ENCODE measurements around the gene SERPINA1. TPM values are rescaled to one million over a fixed set of nuclear protein-coding genes. Genes with fewer than 3 reads are reported as not detected.

SERPINA1 gene
- polyA plus RNA-seq, 2 of the 4 experiments (the other 2 are of a cell fraction): 0.34 to 2.2 TPM

DNA sequence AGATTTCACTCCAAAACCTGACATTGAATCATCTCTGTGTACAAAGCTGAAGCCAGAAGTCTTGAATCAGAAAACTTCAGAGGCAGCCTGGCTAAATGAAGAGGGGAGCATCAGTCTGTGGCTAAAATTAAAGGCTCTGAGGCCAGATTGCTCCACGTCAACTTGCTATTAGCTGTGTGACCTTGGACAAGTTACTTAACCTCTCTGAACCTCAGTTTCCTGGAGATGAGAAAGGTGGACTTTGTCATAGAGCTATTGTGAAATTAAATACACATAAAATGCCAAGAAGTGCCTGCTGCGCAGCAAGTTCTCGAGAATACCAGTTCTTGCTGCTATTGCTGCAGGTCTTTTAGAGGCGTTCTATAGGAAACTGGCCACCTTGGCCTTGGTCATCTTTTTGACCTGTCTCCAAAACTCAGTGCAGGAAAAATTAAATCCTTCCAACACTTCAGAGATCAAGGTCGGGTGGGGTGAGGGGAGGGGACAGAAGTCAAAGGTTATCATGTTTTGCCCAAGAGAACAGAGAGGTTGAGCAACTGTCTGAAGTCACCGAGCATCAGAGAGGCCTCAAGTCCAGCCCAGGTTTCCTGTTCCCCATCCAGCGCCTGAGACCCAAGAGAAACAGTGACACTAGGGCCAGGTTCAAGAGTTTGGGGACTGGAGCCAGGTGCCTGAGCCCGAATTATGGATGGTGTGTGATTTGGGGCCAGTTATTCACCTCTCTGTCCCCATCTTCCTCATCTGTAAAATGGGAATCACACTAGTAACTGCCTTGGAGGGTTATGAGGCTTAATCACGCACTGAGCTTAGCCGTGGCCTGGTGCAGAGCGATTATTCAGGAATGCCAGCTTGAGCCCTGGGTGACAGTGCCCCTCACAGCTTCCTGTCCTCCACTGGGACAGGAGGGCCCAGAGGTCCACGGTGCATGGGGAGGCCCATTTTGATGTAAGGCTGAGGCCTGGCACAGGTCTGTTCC lies 1.1 kb downstream of the SERPINA1 start:
- no peak overlapping the region for H3K4me2 ChIP-seq
- H3K27ac ChIP-seq: no peak overlapping the region
- ChIA-PET CTCF (no interaction called here), POLR2A (no interaction called here)
- ATAC-seq (no peak), FAIRE-seq (no peak), DNase-seq (ENCODE audit: low read depth in 1 of 2, low spot score in 1 of 2) (no peak)
- TF ChIP-seq RARB (CRISPR knock-in tag; IDR thresholded peaks at IDR 0.05): no peak
- TF ChIP-seq JUN (IDR thresholded peaks at IDR 0.05): no peak
- peak; percentile 32 for TF ChIP-seq ZFP36 (IDR thresholded peaks at IDR 0.05; ENCODE audit: borderline replicate concordance, partially characterized antibody)
- TF ChIP-seq KDM1A (IDR thresholded peaks at IDR 0.05; ENCODE audit: low read depth): peak; percentile 66; the same call in 1 of the 2 replicates
- H3K9me3 ChIP-seq: no peaks in the 10 kb centered on the region
- H3K4me3 ChIP-seq: no peak overlapping the region
- WGBS (ENCODE audit: missing lambda C conversion rate): 50% methylated on average over 8 of the region's 12 CpGs
- 0 out of 3 replicates have a peak, but pooled peaks cover 5% of the 10 kb centered on the region for H3K4me1 ChIP-seq

DNA sequence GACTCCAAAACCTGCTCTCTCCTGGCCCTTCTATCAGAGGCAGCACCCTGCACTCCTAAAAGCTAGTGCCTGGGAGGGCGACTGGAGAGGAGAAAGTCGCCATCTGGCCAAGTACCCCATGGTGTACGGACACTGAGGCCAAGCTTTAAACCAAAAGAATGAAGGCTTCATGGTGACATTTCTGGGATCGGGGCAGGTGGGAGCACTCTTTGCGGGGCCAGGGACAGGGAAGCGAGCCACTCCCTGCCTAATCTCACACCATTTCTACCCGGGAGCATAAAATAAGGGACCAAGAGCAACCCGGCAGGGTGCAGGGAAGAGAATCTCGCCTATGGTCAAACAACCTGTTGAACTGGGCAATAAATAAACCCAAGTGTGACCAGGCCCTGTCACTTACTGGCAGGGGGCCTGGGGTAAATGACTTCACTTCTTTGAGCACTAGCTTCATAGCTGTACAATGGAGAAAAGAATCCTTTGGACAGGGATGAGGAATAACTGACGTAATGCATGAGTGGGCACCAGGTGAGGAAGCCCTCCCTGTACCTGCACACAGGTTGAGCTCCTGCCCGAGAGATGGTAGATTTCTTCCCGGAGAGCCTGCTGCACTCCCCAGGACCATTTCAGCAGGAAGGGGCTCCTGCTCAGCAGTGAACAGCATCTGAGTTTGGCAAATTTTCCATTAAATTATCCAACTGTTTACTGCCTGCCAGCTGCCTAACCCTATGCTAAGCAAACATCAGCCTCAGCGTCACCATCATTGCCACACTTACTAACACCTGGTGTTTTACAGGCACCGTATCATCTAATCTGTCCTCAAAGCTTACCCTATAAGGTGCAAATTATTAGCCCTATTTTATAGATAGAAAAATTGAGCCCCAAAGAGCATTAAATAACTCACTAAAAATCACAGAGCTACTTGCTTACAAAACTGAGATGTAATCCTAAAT lies 2.0 kb downstream of the SERPINA1 start:
- 72% methylated on average over 14 of the region's 14 CpGs for WGBS (ENCODE audit: missing lambda C conversion rate)
- ChIA-PET CTCF (interaction anchor here (1.3 to 1.4 kb wide), 2 partner anchors 31 to 100 kb away, joined by 3 to 4 read pairs; no protein-coding TSS in a partner anchor), POLR2A (no interaction called here)
- FAIRE-seq (no peak), DNase-seq (ENCODE audit: low read depth in 1 of 2, low spot score in 1 of 2) (no peak), ATAC-seq (no peak)
- H3K4me2 ChIP-seq: no peak overlapping the region
- TF ChIP-seq CEBPB (IDR thresholded peaks at IDR 0.05) (no peak), KDM5A (IDR thresholded peaks at IDR 0.05) (no peak), MAFK (IDR thresholded peaks at IDR 0.05; ENCODE audit: partially characterized antibody) (no peak), MAZ (IDR thresholded peaks at IDR 0.05; ENCODE audit: borderline replicate concordance, low read depth, low read length) (no peak)
- no peak overlapping the region for H3K27ac ChIP-seq
- H3K4me3 ChIP-seq: no peak overlapping the region
- 0 out of 3 replicates have a peak, but pooled peaks cover 5% of the 10 kb centered on the region for H3K4me1 ChIP-seq
- H3K9me3 ChIP-seq: no peaks in the 10 kb centered on the region

DNA sequence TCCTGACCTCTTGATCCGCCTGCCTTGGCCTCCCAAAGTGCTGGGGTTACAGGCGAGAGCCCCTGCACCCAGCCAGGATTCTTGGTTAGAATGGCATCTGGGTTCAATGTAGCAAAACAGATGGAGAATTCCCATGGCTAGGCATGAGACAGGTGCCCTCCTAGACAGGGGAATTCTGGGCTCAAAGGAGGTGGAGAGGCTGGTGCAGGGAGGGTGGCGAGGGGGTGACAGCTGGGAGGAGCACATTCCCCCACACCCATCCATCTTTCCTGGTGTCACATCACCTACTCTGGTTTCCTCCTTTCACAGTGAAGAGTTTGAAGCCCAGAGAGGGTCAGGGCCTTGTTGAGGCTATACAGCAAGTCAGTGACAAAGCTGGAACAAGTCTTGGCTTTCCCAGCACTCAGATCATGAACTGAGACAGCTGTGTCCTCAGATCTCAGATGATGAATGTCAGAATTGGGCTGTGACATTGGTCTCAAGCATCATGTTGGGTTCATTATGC lies 2.8 kb downstream of the SERPINA1 start:
- no peak for DNase-seq (ENCODE audit: low read depth in 1 of 2, low spot score in 1 of 2)

More for the DNA sequence above, 2.8 kb downstream of the SERPINA1 start:
- TF ChIP-seq BHLHE40 (IDR thresholded peaks at IDR 0.05; ENCODE audit: low read depth, low read length): no peak
- TF ChIP-seq RCOR1 (IDR thresholded peaks at IDR 0.05; ENCODE audit: low read depth, low read length): no peak
- TF ChIP-seq KDM5A (IDR thresholded peaks at IDR 0.05): no peak
- no peak for TF ChIP-seq JUN (IDR thresholded peaks at IDR 0.05)
- TF ChIP-seq, protein P1, sequence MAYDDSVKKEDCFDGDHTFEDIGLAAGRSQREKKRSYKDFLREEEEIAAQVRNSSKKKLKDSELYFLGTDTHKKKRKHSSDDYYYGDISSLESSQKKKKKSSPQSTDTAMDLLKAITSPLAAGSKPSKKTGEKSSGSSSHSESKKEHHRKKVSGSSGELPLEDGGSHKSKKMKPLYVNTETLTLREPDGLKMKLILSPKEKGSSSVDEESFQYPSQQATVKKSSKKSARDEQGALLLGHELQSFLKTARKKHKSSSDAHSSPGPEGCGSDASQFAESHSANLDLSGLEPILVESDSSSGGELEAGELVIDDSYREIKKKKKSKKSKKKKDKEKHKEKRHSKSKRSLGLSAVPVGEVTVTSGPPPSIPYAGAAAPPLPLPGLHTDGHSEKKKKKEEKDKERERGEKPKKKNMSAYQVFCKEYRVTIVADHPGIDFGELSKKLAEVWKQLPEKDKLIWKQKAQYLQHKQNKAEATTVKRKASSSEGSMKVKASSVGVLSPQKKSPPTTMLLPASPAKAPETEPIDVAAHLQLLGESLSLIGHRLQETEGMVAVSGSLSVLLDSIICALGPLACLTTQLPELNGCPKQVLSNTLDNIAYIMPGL (CRISPR knock-in tag; IDR thresholded peaks at IDR 0.05; ENCODE audit: borderline replicate concordance): no peak
- no peak for TF ChIP-seq TFCP2L1 (CRISPR knock-in tag; IDR thresholded peaks at IDR 0.05)
- no peak for TF ChIP-seq SREBF2 (IDR thresholded peaks at IDR 0.05)
- no peak for TF ChIP-seq CBX2 (IDR thresholded peaks at IDR 0.05; ENCODE audit: borderline replicate concordance, low read depth)
- TF ChIP-seq, protein P2, sequence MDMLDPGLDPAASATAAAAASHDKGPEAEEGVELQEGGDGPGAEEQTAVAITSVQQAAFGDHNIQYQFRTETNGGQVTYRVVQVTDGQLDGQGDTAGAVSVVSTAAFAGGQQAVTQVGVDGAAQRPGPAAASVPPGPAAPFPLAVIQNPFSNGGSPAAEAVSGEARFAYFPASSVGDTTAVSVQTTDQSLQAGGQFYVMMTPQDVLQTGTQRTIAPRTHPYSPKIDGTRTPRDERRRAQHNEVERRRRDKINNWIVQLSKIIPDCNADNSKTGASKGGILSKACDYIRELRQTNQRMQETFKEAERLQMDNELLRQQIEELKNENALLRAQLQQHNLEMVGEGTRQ (IDR thresholded peaks at IDR 0.05): no peak
- no peak for TF ChIP-seq MAFK (IDR thresholded peaks at IDR 0.05; ENCODE audit: partially characterized antibody)
- no peak for TF ChIP-seq NFE2L2 (conservative IDR thresholded peaks at IDR 0.05; ENCODE audit: low read length)
- TF ChIP-seq HEYL (CRISPR knock-in tag; IDR thresholded peaks at IDR 0.05): no peak
- no peak for TF ChIP-seq CBX8 (IDR thresholded peaks at IDR 0.05)
- TF ChIP-seq ZFP36 (IDR thresholded peaks at IDR 0.05; ENCODE audit: borderline replicate concordance, partially characterized antibody): no peak
- TF ChIP-seq GATA3 (IDR thresholded peaks at IDR 0.05; ENCODE audit: borderline replicate concordance): no peak
- no peak for TF ChIP-seq MYC (IDR thresholded peaks at IDR 0.05; ENCODE audit: borderline replicate concordance, low read length)
- TF ChIP-seq FOSB (CRISPR knock-in tag; IDR thresholded peaks at IDR 0.05): no peak
- ATAC-seq (no peak), FAIRE-seq (no peak)
- H3K4me2 ChIP-seq: no peak overlapping the region
- ChIA-PET CTCF (interaction anchor here (1.3 to 1.4 kb wide), 2 partner anchors 30 to 101 kb away, joined by 3 to 4 read pairs; no protein-coding TSS in a partner anchor), POLR2A (no interaction called here)
- H3K27ac ChIP-seq: no peak overlapping the region
- H3K9me3 ChIP-seq: no peaks in the 10 kb centered on the region
- no peak overlapping the region for H3K4me3 ChIP-seq
- 41% methylated on average over 3 of the region's 3 CpGs for WGBS (ENCODE audit: missing lambda C conversion rate)
- H3K4me1 ChIP-seq: 0 out of 3 replicates have a peak, but pooled peaks cover 5% of the 10 kb centered on the region

Measured in A549 (cell line).